ENCODE measurements around the gene CHMP2A.

The CHMP2A gene

DNA sequence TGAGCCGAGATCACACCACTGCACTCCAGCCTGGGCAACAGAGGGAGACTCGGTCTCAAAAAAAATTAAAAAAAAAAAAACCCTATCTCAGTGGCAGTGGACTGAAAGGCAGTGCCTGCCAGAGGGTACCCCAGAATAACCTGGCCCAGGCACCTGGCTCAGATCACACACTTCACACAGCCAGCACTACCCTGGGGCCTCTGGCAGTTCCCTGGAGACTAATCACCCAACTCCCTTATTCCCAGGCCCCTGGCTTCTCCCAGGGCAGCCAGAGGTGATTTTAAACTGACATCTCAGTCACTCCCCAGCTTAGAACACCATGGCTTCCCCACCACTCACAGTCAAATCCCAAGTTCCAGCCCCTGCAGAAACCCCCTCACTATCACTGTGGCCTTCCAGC is 39.6 kb downstream of the CHMP2A start:
- TF ChIP-seq CTCF (conservative IDR thresholded peaks at IDR 0.05; ENCODE audit: low read depth, low read length) = no peak
- DNase-seq (ENCODE audit: low read depth) = no peak

DNA sequence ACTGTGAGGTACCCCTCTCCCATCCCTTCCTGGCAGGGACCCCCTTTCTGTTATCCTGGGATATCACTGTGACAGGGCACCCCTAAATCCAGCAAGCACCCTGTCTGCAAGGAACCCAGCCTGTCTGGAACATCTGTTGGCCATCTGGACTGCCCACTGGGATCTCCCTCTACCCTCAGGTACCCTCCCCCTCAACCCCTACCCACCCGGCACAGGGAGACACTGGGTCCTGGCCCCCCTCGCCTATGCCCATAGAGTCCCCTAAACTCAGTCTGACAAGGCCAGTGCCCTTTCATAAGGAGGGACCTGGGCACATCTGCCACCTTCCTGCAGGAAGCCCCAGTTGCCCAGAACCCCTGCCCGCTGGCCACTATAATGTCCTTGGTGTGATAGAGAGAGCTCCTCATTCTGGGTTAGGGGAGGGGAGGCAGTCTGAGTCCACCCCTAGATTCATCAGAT is 40.3 kb downstream of the CHMP2A start:
- TF ChIP-seq CTCF (conservative IDR thresholded peaks at IDR 0.05; ENCODE audit: low read depth, low read length) = no peak
- peak overlapping the region; percentile 51 for H3K4me3 ChIP-seq (ENCODE audit: low read length)
- no peak for DNase-seq (ENCODE audit: low read depth)

More for the DNA sequence above, 39.6 kb downstream of the CHMP2A start:
- H3K4me3 ChIP-seq (ENCODE audit: low read length) = no peak overlapping the region

GRCh38 chr19:58513694-58514563 is 41.0 kb downstream of the CHMP2A start:
- peak overlapping the region; percentile 51 for H3K4me3 ChIP-seq (ENCODE audit: low read length)
- peak; percentile 53 for DNase-seq (ENCODE audit: low read depth)
- peak; percentile 76 for TF ChIP-seq CTCF (conservative IDR thresholded peaks at IDR 0.05; ENCODE audit: low read depth, low read length)

GRCh38 chr19:58513213-58513693 is 41.7 kb downstream of the CHMP2A start:
- no peak overlapping the region for H3K4me3 ChIP-seq (ENCODE audit: low read length)
- no peak for DNase-seq (ENCODE audit: low read depth)
- no peak for TF ChIP-seq CTCF (conservative IDR thresholded peaks at IDR 0.05; ENCODE audit: low read depth, low read length)

- DNase-seq (ENCODE audit: low read depth) = no peak
- TF ChIP-seq CTCF (conservative IDR thresholded peaks at IDR 0.05; ENCODE audit: low read depth, low read length) = no peak
- no peak within 1 kb of the TSS for H3K4me3 ChIP-seq (ENCODE audit: low read length)
Observed at GRCh38 chr19:58511353-58512208, 43.3 kb downstream of the CHMP2A start, which contains the start of gene SLC27A5. SLC27A5 (minus strand) TSS chr19:58511992; CDS start chr19:58511955, 37 bp downstream.

GRCh38 chr19:58510084-58510862 is 44.6 kb downstream of the CHMP2A start:
- TF ChIP-seq CTCF (conservative IDR thresholded peaks at IDR 0.05; ENCODE audit: low read depth, low read length) = no peak
- DNase-seq (ENCODE audit: low read depth) = no peak
- no peak overlapping the region for H3K4me3 ChIP-seq (ENCODE audit: low read length)
